Activated CD8-positive, alpha-beta memory T cell treated with anti-CD3 and anti-CD28 coated beads, Interleukin-2, amount 50 U/mL, for 48 hours (primary cell): ENCODE results near the gene SPATA7.
"Not testable (repeated sequence)": the region's sequence is repeated elsewhere in the genome, so short reads cannot be mapped to it uniquely, and the experiment has no call there.

Source experiments
- DNase-seq: peaks from one replicate; pipeline ENCODE4 v3.0.0-alpha.2; 2020

SPATA7 gene, protein sequence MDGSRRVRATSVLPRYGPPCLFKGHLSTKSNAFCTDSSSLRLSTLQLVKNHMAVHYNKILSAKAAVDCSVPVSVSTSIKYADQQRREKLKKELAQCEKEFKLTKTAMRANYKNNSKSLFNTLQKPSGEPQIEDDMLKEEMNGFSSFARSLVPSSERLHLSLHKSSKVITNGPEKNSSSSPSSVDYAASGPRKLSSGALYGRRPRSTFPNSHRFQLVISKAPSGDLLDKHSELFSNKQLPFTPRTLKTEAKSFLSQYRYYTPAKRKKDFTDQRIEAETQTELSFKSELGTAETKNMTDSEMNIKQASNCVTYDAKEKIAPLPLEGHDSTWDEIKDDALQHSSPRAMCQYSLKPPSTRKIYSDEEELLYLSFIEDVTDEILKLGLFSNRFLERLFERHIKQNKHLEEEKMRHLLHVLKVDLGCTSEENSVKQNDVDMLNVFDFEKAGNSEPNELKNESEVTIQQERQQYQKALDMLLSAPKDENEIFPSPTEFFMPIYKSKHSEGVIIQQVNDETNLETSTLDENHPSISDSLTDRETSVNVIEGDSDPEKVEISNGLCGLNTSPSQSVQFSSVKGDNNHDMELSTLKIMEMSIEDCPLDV

DNA sequence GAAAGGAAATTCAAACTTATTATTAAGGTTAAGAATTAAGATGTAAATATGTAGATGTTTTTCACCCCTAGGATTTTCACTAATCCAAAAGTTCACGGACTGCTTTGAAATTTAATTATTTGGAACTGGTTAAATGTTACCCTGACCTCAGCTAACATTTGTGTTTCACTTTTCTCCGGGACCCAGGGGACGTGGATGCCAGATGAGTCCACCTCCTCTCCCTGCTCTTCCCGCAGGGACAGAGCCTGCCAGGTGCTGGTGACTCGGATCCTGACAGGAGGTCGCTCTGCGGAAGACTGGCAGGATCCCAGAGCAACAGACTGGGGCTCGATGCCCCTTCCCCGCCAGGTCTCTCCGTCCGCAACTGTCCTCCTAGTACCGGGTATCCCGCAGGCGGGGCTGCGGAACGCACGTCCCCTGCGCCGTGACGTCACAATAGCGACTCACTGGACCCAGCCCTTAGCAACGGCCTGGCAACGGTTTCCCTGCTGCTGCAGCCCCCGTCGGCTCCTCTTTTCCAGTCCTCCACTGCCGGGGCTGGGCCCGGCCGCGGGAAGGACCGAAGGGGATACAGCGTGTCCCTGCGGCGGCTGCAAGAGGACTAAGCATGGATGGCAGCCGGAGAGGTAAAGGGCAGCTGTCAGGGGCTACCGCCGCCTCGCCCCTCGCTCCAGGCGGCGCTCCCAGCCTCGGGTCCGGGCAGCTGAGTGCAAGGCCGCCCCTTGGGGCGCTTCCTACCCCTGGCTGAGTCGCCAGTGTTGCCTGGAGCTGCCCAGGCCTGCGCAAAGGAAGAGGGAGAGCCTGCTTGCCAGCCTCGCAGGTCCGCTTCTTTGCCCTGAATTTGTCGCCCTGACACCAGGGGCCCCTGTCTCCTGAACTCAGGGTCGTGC lies at the start of gene SPATA7:
SPATA7 (plus strand) TSS at position 446 of the 890 bp plus-strand sequence; CDS start at position 608, 162 bp downstream.
- DNase-seq = peak; percentile 93

DNA sequence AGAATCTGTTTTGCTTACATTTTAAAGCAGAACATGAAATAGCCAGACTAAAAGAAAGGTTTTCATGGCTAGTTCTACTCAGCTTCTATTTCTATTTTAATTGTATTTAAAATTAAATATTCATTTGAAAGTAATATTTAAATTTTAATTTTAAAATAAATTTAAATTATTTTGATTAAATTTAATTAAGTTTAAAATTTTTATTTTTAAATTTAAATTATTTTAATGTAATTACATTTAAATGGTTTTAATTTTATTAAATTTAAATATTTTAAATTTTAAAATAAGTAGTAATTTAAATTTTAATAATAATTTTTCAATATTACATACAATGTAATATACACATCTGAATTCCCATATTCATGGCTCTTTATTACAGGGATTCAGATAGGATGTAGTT lies 45.1 kb upstream of the SPATA7 start:
- DNase-seq = no peak

DNA sequence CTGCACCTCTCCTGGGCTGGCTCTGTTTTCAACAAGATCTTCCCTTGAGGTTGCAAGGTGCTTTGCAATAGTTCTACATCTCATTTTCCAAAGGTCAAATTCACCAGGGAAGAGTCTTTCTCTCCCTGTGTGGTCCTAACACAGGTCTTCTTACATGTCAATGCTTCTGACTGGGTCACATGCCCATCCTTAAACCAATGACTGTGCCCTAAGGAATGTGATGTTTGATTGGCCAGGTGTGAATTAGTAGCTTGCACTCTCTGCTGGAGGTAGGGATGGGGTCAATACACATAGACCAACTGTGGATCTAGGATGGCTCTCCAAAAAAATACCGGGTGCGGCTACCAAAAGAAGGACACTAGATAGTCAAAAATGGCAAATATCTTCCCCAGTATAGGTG lies 42.5 kb upstream of the SPATA7 start:
- DNase-seq = no peak

DNA sequence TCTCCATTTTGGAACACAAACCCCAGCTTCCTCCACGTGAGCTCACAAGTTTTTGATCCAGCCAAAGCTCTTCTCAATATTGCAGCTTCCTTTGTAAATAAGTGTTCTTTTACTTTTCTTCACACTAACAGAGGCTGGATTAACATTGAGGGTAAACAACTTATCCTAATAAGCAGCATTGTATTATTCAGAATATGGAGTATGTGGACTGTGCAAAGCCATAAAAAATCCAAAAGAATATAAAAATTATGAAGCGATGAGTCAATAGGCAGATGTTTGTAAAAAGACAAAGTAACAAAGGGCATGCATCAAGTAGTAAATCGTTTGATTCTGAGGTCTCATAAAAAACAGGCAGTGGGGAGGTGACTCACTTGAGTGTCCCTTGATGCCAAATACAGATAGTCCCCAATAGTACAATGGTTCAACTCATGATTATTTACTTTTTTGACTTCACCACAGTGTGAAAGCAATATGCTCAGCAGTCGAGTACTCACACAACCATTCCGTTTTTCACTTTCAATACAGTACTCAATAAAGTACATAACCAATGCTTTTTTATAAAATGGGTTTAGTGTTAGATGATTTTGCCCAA lies 39.3 kb upstream of the SPATA7 start:
- no peak for DNase-seq

GRCh38 chr14:88348546-88348945 lies 36.9 kb upstream of the SPATA7 start:
- no peak for DNase-seq

GRCh38 chr14:88351966-88352691 lies 33.3 kb upstream of the SPATA7 start:
- DNase-seq = no peak

GRCh38 chr14:88352698-88353097 lies 32.8 kb upstream of the SPATA7 start:
- DNase-seq = no peak

- no peak for DNase-seq
Measured at GRCh38 chr14:88354358-88354757, 31.1 kb upstream of the SPATA7 start.

DNA sequence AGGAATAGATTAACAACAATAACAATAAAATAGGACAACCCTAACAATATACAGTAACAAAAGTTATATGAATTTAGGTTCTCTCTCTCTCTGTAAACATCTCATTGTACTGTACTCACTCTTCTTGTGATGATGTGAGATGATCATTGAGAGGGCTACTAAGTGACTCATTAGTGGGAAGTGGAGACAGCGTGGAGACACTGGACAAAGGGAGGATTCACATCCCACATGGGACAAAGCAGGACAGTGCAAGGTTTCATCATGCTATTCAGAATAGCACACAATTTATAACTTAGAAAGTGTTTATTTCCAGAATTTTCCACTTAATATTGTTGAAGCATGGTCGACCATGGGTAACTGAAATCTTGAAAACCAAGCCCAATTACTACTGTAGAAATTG lies 26.0 kb upstream of the SPATA7 start:
- no peak for DNase-seq

GRCh38 chr14:88363644-88364043 lies 21.8 kb upstream of the SPATA7 start:
- no peak for DNase-seq

- no peak for DNase-seq
Measured at GRCh38 chr14:88364710-88365413, 20.6 kb upstream of the SPATA7 start.

DNA sequence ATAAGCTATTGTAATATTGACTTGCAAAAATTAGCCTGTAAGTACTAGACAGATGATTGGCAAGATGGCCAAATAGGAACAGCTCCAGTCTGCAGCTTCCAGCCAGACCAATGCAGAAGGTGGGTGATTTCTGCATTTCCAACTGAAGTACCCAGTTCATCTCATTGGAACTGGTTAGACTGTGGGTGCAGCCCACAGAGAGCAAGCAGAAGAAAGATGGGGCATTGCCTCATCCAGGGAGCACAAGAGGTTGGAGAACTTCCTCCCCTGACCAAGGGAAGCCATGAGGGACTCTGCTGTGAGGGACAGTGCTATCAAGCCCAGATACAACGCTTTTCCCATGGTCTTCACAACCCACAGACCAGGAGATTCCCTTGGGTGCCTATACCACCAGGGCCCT lies 16.0 kb upstream of the SPATA7 start:
- DNase-seq = no peak

- DNase-seq = no peak
Measured at GRCh38 chr14:88379706-88380343, 5.6 kb upstream of the SPATA7 start.

GRCh38 chr14:88380405-88380804 lies 5.1 kb upstream of the SPATA7 start:
- DNase-seq = no peak

- DNase-seq = not testable (repeated sequence)
Measured at GRCh38 chr14:88381634-88382033, 3.8 kb upstream of the SPATA7 start.

DNA sequence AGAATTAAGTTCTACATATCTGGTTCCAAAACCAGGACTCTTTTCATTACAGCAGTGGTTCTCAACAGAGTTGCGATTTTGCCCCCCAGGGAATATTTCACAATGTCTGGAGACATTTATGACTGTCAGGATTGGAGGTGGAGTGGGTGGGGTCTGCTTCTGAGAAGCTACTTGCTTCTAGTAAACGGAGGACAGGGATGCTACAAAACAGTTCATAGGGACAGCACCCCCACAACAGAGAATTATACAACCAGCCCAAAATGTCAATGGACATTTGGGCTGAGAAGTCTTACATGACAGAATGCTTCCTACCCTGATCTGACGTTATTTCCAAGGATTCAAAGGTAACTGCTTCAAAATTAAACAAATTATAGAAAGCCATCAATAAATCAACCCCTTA lies 739 bp upstream of the SPATA7 start:
- no peak for DNase-seq

GRCh38 chr14:88386256-88386794 lies 868 bp downstream of the SPATA7 start:
- DNase-seq = no peak

- DNase-seq = no peak
Measured at GRCh38 chr14:88388741-88389282, 3.4 kb downstream of the SPATA7 start.

- no peak for DNase-seq
Measured at GRCh38 chr14:88392609-88393008, 7.2 kb downstream of the SPATA7 start.

DNA sequence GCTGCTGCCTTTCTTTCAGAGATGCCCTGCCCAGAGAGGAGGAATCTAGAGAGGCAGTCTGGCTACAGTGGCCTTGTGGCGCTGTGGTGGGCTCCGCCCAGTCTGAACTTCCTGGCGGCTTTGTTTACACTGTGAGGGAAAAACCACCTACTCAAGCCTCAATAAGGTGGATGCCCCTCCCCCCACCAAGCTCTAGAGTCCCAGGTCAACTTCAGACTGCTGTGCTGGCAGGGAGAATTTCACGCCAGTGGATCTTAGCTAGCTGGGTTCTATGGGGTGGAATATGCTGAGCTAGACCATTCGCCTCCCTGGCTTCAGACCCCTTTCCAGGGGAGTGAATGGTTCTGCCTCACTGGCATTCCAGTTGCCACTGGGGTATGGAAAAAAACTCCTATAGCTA lies 25.6 kb downstream of the SPATA7 start:
- DNase-seq = no peak

- DNase-seq = no peak
Measured at GRCh38 chr14:88417594-88417993, 32.1 kb downstream of the SPATA7 start.
